ENCODE data around the gene RPL38.

- TF ChIP-seq EZH2 (IDR thresholded peaks at IDR 0.05; ENCODE audit: insufficient read depth, low read length): no peak
- TF ChIP-seq, protein P1, sequence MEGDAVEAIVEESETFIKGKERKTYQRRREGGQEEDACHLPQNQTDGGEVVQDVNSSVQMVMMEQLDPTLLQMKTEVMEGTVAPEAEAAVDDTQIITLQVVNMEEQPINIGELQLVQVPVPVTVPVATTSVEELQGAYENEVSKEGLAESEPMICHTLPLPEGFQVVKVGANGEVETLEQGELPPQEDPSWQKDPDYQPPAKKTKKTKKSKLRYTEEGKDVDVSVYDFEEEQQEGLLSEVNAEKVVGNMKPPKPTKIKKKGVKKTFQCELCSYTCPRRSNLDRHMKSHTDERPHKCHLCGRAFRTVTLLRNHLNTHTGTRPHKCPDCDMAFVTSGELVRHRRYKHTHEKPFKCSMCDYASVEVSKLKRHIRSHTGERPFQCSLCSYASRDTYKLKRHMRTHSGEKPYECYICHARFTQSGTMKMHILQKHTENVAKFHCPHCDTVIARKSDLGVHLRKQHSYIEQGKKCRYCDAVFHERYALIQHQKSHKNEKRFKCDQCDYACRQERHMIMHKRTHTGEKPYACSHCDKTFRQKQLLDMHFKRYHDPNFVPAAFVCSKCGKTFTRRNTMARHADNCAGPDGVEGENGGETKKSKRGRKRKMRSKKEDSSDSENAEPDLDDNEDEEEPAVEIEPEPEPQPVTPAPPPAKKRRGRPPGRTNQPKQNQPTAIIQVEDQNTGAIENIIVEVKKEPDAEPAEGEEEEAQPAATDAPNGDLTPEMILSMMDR (IDR thresholded peaks at IDR 0.05; ENCODE audit: insufficient read depth, low read depth, low read length): no peak
These were observed 21.7 kb downstream of the RPL38 start for GRCh38 chr17:74224959-74225725.
